HL-60 (cell line): ENCODE results near the gene TRIM47.

Experiments used
- DNase-seq, 2 experiments: peaks; one replicate each; pipeline ENCODE4 v3.0.0-alpha.2; 2010 to 2020; ENCODE audit warnings: low read depth in 1 of 2, low spot score in 1 of 2
- H3K27ac ChIP-seq: fragments of 250-450 bp; sonication (Bioruptor Pico); replicated peaks from 2 replicates; pipeline ENCODE4 v1.5.1; 2020; ENCODE audit warnings: mild to moderate bottlenecking, moderate library complexity
- H3K27me3 ChIP-seq: fragments of 250-450 bp; sonication (Bioruptor Pico); 2 replicates; pipeline ENCODE4 v1.5.1; 2021; ENCODE audit warnings: mild to moderate bottlenecking, moderate library complexity; ENCODE audit not compliant: insufficient read depth, poor library complexity, severe bottlenecking
- H3K4me3 ChIP-seq: replicated peaks from 2 replicates; pipeline ENCODE4 v1.5.1; 2011; ENCODE audit warnings: mild to moderate bottlenecking, control low read depth, low read length; ENCODE audit not compliant: insufficient read depth
- CTCF ChIP-seq: IDR thresholded peaks from one replicate; pipeline ENCODE4 v1.5.1; 2011; ENCODE audit warnings: low read length, control low read depth, inconsistent platforms; ENCODE audit not compliant: insufficient read depth
- GABPA ChIP-seq: IDR thresholded peaks from 2 replicates; pipeline ENCODE4 v1.6.1; 2012; ENCODE audit warnings: low read depth
- POLR2AphosphoS5 ChIP-seq: IDR thresholded peaks from 2 replicates; pipeline ENCODE4 v1.6.1; 2012; ENCODE audit warnings: low read depth
- REST ChIP-seq: IDR thresholded peaks from 2 replicates; pipeline ENCODE4 v1.6.1; 2012; ENCODE audit warnings: low read depth; ENCODE audit not compliant: insufficient replicate concordance
- SPI1 ChIP-seq: IDR thresholded peaks from 2 replicates; pipeline ENCODE4 v1.6.1; 2012; ENCODE audit warnings: low read depth, mild to moderate bottlenecking, borderline replicate concordance

Gene TRIM47

DNA sequence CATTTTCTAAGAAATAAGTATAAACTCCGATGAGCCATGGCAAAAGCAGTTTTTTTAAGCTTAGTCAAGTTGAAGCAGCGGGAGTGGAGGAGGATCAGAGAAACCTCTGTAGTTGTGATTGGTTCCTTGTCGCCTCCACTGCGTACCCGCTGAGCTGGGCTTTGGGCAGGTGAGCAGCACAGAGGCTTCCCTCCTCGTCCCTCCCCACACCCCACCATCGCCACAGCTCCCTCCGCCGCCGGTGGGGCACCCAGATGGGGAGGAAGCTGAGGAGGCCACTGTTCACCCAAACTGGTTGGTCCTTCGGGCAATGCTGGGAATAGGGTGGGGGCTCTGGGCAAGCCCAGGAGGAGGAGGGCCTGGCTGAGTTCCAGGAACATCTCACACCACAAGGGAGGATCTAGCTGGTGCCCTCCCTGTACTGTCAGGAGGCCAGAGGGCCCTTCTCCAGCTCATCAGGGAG is 31.5 kb upstream of the TRIM47 start:
- Histone ChIP-seq H3K27me3 (no peaks in the 10 kb centered on the region), H3K27ac (no peak overlapping the region), H3K4me3 (no peak overlapping the region)
- DNase-seq: no peak
- TF ChIP-seq GABPA (no peak), REST (no peak), CTCF (no peak), SPI1 (no peak), POLR2AphosphoS5 (no peak)

- no peak for TF ChIP-seq REST
- no peak for TF ChIP-seq CTCF
- TF ChIP-seq POLR2AphosphoS5: no peak
- TF ChIP-seq GABPA: no peak
- no peak for TF ChIP-seq SPI1
- Histone ChIP-seq H3K27me3 (no peaks in the 10 kb centered on the region), H3K27ac (no peak overlapping the region), H3K4me3 (no peak overlapping the region)
- DNase-seq: no peak
These were observed 30.9 kb upstream of the TRIM47 start for GRCh38 chr17:75909051-75909811.

GRCh38 chr17:75908201-75908600 is 29.8 kb upstream of the TRIM47 start:
- no peak for TF ChIP-seq GABPA
- TF ChIP-seq CTCF: no peak
- TF ChIP-seq REST: no peak
- no peak for TF ChIP-seq SPI1
- TF ChIP-seq POLR2AphosphoS5: no peak
- Histone ChIP-seq H3K27ac (no peak overlapping the region), H3K4me3 (no peak overlapping the region), H3K27me3 (no peaks in the 10 kb centered on the region)
- DNase-seq: no peak
